PC-3 (cell line): ENCODE measurements around the gene CDK2. TPM values are rescaled to one million over a fixed set of nuclear protein-coding genes. Genes with fewer than 3 reads are reported as not detected.
"Not testable (repeated sequence)": the region's sequence is repeated elsewhere in the genome, so short reads cannot be mapped to it uniquely, and the experiment has no call there.

ENCODE experiments used
- ATAC-seq: fragments of 200-7000 bp; cut with Tn5 transposase; 2 replicates; pipeline ENCODE4 v1.9.1; 2020; ENCODE audit warnings: mild to moderate bottlenecking, moderate library complexity
- Bru-seq: library from RNA; stranded (reverse); fragments of 400-500 nt; gene quantifications from one replicate; lab custom pipeline; 2021; lab: Mats Ljungman, UMichigan
- BruChase-seq, 2 experiments: library from RNA; stranded (reverse); fragments of 400-500 nt; gene quantifications; one replicate each; lab custom pipeline; 2021; lab: Mats Ljungman, UMichigan
- BruUV-seq: library from RNA; stranded (reverse); fragments of 400-500 nt; replicated peaks from 2 replicates; lab custom pipeline; 2021; lab: Mats Ljungman, UMichigan
- CTCF ChIA-PET: fragments of 300-600 bp; sonication (Branson Sonifier 250); formaldehyde crosslinking; loops from one replicate; lab custom pipeline; 2022; ENCODE audit warnings: antibody characterized with exemption; lab: Charles Lee
- POLR2A ChIA-PET: fragments of 300-600 bp; sonication (Branson Sonifier 250); formaldehyde crosslinking; loops from one replicate; lab custom pipeline; 2022; ENCODE audit warnings: antibody characterized with exemption; ENCODE audit not compliant: unreplicated experiment; lab: Charles Lee
- DNase-seq: peaks from one replicate; pipeline ENCODE4 v3.0.0-alpha.2; 2015
- H2AFZ ChIP-seq: fragments of 300-600 bp; sonication (generic); 2 replicates; pipeline ENCODE4 v1.6.0; 2016; ENCODE audit warnings: antibody characterized with exemption, low read length
- H3F3A ChIP-seq: fragments of 300-600 bp; sonication (generic); one replicate; pipeline ENCODE4 v1.6.0; 2017; ENCODE audit warnings: antibody characterized with exemption, low read length, control low read depth, mild to moderate bottlenecking; ENCODE audit not compliant: unreplicated experiment
- H3K27ac ChIP-seq: fragments of 300-600 bp; sonication (generic); 2 replicates; pipeline ENCODE4 v1.5.1; 2016; ENCODE audit warnings: mild to moderate bottlenecking, low read length
- H3K27me3 ChIP-seq: fragments of 300-600 bp; sonication (generic); 2 replicates; pipeline ENCODE4 v1.6.1; 2016; ENCODE audit warnings: low read length, mixed read lengths
- H3K36me3 ChIP-seq: fragments of 300-600 bp; sonication (generic); 2 replicates; pipeline ENCODE4 v1.6.1; 2016; ENCODE audit warnings: low read depth, mixed run types, low read length, mixed read lengths
- H3K4me1 ChIP-seq: fragments of 300-600 bp; sonication (generic); 2 replicates; pipeline ENCODE4 v1.5.1; 2016; ENCODE audit warnings: low read length; ENCODE audit not compliant: insufficient read depth
- H3K4me2 ChIP-seq: fragments of 300-600 bp; sonication (generic); 2 replicates; pipeline ENCODE4 v1.6.0; 2016; ENCODE audit warnings: low read length
- H3K4me3 ChIP-seq: fragments of 300-600 bp; sonication (generic); 2 replicates; pipeline ENCODE4 v1.5.1; 2016; ENCODE audit warnings: mild to moderate bottlenecking, low read length, mixed read lengths
- H3K79me2 ChIP-seq: fragments of 300-600 bp; sonication (generic); 2 replicates; pipeline ENCODE4 v1.6.1; 2017; ENCODE audit warnings: low read length, mixed read lengths
- H3K9ac ChIP-seq: fragments of 300-600 bp; sonication (generic); 2 replicates; pipeline ENCODE4 v1.6.0; 2016; ENCODE audit warnings: mild to moderate bottlenecking, low read length
- H3K9me2 ChIP-seq: fragments of 300-600 bp; sonication (generic); replicated peaks from 2 replicates; pipeline ENCODE4 v1.6.1; 2016; ENCODE audit warnings: mixed run types, low read length, mixed read lengths
- H3K9me3 ChIP-seq: fragments of 300-600 bp; sonication (generic); 2 replicates; pipeline ENCODE4 v1.6.1; 2016; ENCODE audit warnings: low read length, mixed read lengths
- H4K20me1 ChIP-seq: fragments of 300-600 bp; sonication (generic); 2 replicates; pipeline ENCODE4 v1.6.1; 2016; ENCODE audit warnings: low read length, mixed read lengths
- EZH2 ChIP-seq: fragments of 300-600 bp; sonication (generic); IDR thresholded peaks from one replicate; pipeline ENCODE4 v1.6.1; 2017; ENCODE audit warnings: antibody characterized with exemption, mild to moderate bottlenecking, low read length; ENCODE audit not compliant: unreplicated experiment
- EZH2phosphoT487 ChIP-seq: fragments of 300-600 bp; sonication (generic); IDR thresholded peaks from 2 replicates; pipeline ENCODE4 v1.6.1; 2018; ENCODE audit warnings: mild to moderate bottlenecking, antibody characterized with exemption, low read length, borderline replicate concordance
- intact Hi-C: fragments of 100-400 bp; cut with micrococcal nuclease; formaldehyde crosslinking; loops from 2 replicates; pipeline ENCODE4 v1.9.0; 2023
- long read RNA-seq: library from polyadenylated mRNA; unstranded; transcript quantifications from one replicate; pipeline ENCODE4 v2.0.0, GENCODE V29; 2021; ENCODE audit not compliant: unreplicated experiment
- total RNA-seq: library from RNA; depleted of rRNA; stranded (reverse); fragments of >200 nt; gene quantifications from 2 replicates; pipeline ENCODE4 v1.2.3, GENCODE V29; 2014; rRNA removed
- TF ChIP-seq, protein P1 (sequence below): fragments of 300-600 bp; sonication (generic); conservative IDR thresholded peaks from 2 replicates; pipeline ENCODE4 v1.5.1; 2017; ENCODE audit warnings: antibody characterized with exemption, low read depth, mild to moderate bottlenecking, low read length

The CDK2 gene
- 63.0 and 68.2 TPM in 2 replicates for total RNA-seq
- percentile 60 among the genes with signal in this experiment for Bru-seq, nascent RNA
- BruChase-seq, experiment 1, labeled RNA remaining after a 6-hour chase: percentile 90 among the genes with signal in this experiment
- BruChase-seq, experiment 2, labeled RNA remaining after a 2-hour chase: percentile 71 among the genes with signal in this experiment
- long read RNA-seq, transcript CDK2-201 (7 exons, 2,296 nt): major isoform, 28 of 34 reads
- long read RNA-seq, partial matches to known transcripts: 1 of 34 reads
- long read RNA-seq, other reads (novel, unspliced or antisense): 2 of 34 reads

GRCh38 chr12:55966408-55967281 lies at the start of gene CDK2:
Gene CDK2, plus strand, starts transcription at chr12:55966830. Its CDS starts 179 bp downstream, at chr12:55967009.
- peak within 1 kb of the TSS; percentile 89 for H3K4me2 ChIP-seq
- TSS peak; percentile 73 for BruUV-seq
- H2AFZ ChIP-seq: peak within 1 kb of the TSS; percentile 90
- POLR2A ChIA-PET: no interaction called here
- intact Hi-C loops: no loop called here
- peak; percentile 96 for ATAC-seq
- H4K20me1 ChIP-seq: no peaks in the 10 kb centered on the region
- H3K9me2 ChIP-seq: no peaks in the 10 kb centered on the region
- TF ChIP-seq EZH2 (no peak), EZH2phosphoT487 (no peak)
- TF ChIP-seq, protein P1, sequence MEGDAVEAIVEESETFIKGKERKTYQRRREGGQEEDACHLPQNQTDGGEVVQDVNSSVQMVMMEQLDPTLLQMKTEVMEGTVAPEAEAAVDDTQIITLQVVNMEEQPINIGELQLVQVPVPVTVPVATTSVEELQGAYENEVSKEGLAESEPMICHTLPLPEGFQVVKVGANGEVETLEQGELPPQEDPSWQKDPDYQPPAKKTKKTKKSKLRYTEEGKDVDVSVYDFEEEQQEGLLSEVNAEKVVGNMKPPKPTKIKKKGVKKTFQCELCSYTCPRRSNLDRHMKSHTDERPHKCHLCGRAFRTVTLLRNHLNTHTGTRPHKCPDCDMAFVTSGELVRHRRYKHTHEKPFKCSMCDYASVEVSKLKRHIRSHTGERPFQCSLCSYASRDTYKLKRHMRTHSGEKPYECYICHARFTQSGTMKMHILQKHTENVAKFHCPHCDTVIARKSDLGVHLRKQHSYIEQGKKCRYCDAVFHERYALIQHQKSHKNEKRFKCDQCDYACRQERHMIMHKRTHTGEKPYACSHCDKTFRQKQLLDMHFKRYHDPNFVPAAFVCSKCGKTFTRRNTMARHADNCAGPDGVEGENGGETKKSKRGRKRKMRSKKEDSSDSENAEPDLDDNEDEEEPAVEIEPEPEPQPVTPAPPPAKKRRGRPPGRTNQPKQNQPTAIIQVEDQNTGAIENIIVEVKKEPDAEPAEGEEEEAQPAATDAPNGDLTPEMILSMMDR: no peak
- no peak within 1 kb of the TSS; the same call in 1 of the 2 replicates for H3K27ac ChIP-seq
- H3K36me3 ChIP-seq: 0 out of 2 replicates have a peak, but pooled peaks cover 2% of the 10 kb centered on the region
- peak within 1 kb of the TSS; percentile 80 for H3K4me3 ChIP-seq
- peaks cover 24% of the 10 kb centered on the region for H3K4me1 ChIP-seq
- no peaks in the 10 kb centered on the region for H3K9me3 ChIP-seq
- peak; percentile 86 for DNase-seq
- no peaks in the 10 kb centered on the region for H3K27me3 ChIP-seq
- H3K9ac ChIP-seq: peak within 1 kb of the TSS; percentile 87
- H3K79me2 ChIP-seq: peaks cover 25% of the 10 kb centered on the region
- CTCF ChIA-PET: interaction anchor here (0.7 to 1.2 kb wide), 2 partner anchors 63 to 228 kb away, joined by 12 to 14 read pairs; no protein-coding TSS in a partner anchor
- H3F3A ChIP-seq: no peaks in the 10 kb centered on the region

GRCh38 chr12:55919032-55919431 lies 47.6 kb upstream of the CDK2 start:
- H3K9me3 ChIP-seq, H3K36me3 ChIP-seq, H3K27me3 ChIP-seq, H3F3A ChIP-seq, H3K4me3 ChIP-seq, H4K20me1 ChIP-seq, BruUV-seq, CTCF ChIA-PET, H2AFZ ChIP-seq, intact Hi-C loops, POLR2A ChIA-PET, H3K9me2 ChIP-seq, H3K9ac ChIP-seq: not testable (repeated sequence)
- ATAC-seq (peak; percentile 99), DNase-seq (peak; percentile 83)
- Histone ChIP-seq H3K4me1 (peaks cover 38% of the 10 kb centered on the region), H3K4me2 (peak overlapping the region; percentile 50), H3K79me2 (peaks cover 85% of the 10 kb centered on the region), H3K27ac (peak overlapping the region; percentile 23)

DNA sequence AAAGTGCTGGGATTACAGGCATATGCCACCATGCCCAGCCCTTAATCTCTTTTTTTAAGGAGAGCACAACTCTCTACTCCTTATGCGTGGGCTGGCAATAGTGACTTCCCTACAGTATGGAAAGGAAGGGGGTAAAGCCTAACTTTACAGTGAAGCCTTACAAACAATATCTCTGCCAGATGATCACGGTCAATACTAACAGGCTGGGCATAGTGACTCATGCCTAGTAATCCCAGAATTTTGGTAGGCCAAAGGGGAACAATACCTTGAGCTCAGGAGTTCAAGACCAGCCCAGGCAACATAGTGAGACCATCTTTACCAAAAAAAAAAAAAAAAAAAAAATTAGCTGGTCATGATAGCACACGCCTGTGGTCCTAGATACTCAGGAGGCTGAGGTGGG lies 44.5 kb upstream of the CDK2 start:
- H3K9me3 ChIP-seq: no peaks in the 10 kb centered on the region
- H3K79me2 ChIP-seq: peaks cover 84% of the 10 kb centered on the region
- H3K27ac ChIP-seq: peak overlapping the region; percentile 33; the same call in 1 of the 2 replicates
- BruUV-seq: no TSS peak
- no peak overlapping the region for H3K4me3 ChIP-seq
- H3K9me2 ChIP-seq: no peaks in the 10 kb centered on the region
- no peaks in the 10 kb centered on the region for H4K20me1 ChIP-seq
- no peak overlapping the region for H3K4me2 ChIP-seq
- no peaks in the 10 kb centered on the region for H3K27me3 ChIP-seq
- no peak; the same call in 1 of the 2 replicates for ATAC-seq
- peaks cover 6% of the 10 kb centered on the region for H3F3A ChIP-seq
- peak; percentile 54 for DNase-seq
- H3K36me3 ChIP-seq: no peaks in the 10 kb centered on the region
- intact Hi-C loops: no loop called here
- TF ChIP-seq EZH2phosphoT487 (no peak), EZH2 (no peak)
- TF ChIP-seq, protein P1: no peak
- H3K4me1 ChIP-seq: peaks cover 36% of the 10 kb centered on the region
- no peak overlapping the region for H3K9ac ChIP-seq
- ChIA-PET POLR2A (interaction anchor here (0.6 kb wide), 1 partner anchor 104 kb away, joined by 3 read pairs; the partner anchor contains the start of genes ORMDL2 and SARNP), CTCF (no interaction called here)
- no peak overlapping the region for H2AFZ ChIP-seq

GRCh38 chr12:55923648-55924047 lies 43.0 kb upstream of the CDK2 start:
- H3K4me3 ChIP-seq, POLR2A ChIA-PET, H3F3A ChIP-seq, H3K9me3 ChIP-seq, intact Hi-C loops, H3K4me2 ChIP-seq, H3K27ac ChIP-seq, H3K9me2 ChIP-seq, DNase-seq, ATAC-seq, H2AFZ ChIP-seq, H3K27me3 ChIP-seq, CTCF ChIA-PET, H3K9ac ChIP-seq, BruUV-seq, H3K36me3 ChIP-seq, H4K20me1 ChIP-seq: not testable (repeated sequence)
- H3K4me1 ChIP-seq: peaks cover 37% of the 10 kb centered on the region
- H3K79me2 ChIP-seq: peaks cover 70% of the 10 kb centered on the region
